ENCODE measurements around the gene PCDHB12. TPM values are rescaled to one million over a fixed set of nuclear protein-coding genes. Genes with fewer than 3 reads are reported as not detected.
A peak's percentile ranks its signal among the peaks of the same experiment; 100 is the strongest.
"Not testable (repeated sequence)": the region's sequence is repeated elsewhere in the genome, so short reads cannot be mapped to it uniquely, and the experiment has no call there.

Gene PCDHB12
- polyA plus RNA-seq, 3 donors = not detected

GRCh38 chr5:141196363-141196762, 12.2 kb upstream of the PCDHB12 start:
- WGBS (ENCODE audit: insufficient coverage) = no CpG with 5 or more reads among the region's 3 CpGs
- TF ChIP-seq CTCF (IDR thresholded peaks at IDR 0.05) = no peak
- Histone ChIP-seq H3K9me3 (replicated peaks in 1 of 2; ENCODE audit: control insufficient read depth in 1 of 2, insufficient read depth in 1 of 2, low read length in 2 of 2) (peaks cover 23 to 49% of the 10 kb centered on the region in 2 donors), H3K36me3 (replicated peaks in 1 of 2; ENCODE audit: control insufficient read depth in 1 of 2, insufficient read depth in 2 of 2, low read length in 2 of 2) (no peaks in the 10 kb centered on the region), H3K4me2 (replicated peaks; ENCODE audit: extremely low read depth, low read length, poor library complexity, severe bottlenecking) (no peak overlapping the region), H3K79me2 (ENCODE audit: insufficient read depth, low read length) (no peaks in the 10 kb centered on the region), H3K27me3 (ENCODE audit: control insufficient read depth in 2 of 2, insufficient read depth in 2 of 2, low read length in 2 of 2) (peaks cover 0 to 21% of the 10 kb centered on the region in 2 donors), H3K9ac (ENCODE audit: insufficient read depth, low read length, poor library complexity, severe bottlenecking) (no peak overlapping the region), H3K4me3 (replicated peaks in 1 of 3; ENCODE audit: low read depth in 2 of 3, low read length in 3 of 3) (no peak overlapping the region), H4K20me1 (ENCODE audit: insufficient read depth, low read length) (no peaks in the 10 kb centered on the region), H2AFZ (ENCODE audit: insufficient read depth, low read depth, low read length, poor library complexity, severe bottlenecking) (no peak overlapping the region), H3K27ac (ENCODE audit: low read depth in 1 of 2, low read length in 2 of 2) (no peak overlapping the region), H3K4me1 (ENCODE audit: control insufficient read depth in 1 of 2, insufficient read depth in 2 of 2, low read length in 2 of 2) (no peaks in the 10 kb centered on the region)
- Mint-ChIP-seq H3K4me1 (no peaks in the 10 kb centered on the region), H3K36me3 (no peaks in the 10 kb centered on the region), H3K27ac (no peak overlapping the region), H3K27me3 (ENCODE audit: low read depth in 3 of 3) (peaks cover 2 to 22% (median 21%) of the 10 kb centered on the region in 3 donors), H3K9me3 (peaks cover 10 to 59% (median 46%) of the 10 kb centered on the region in 7 donors), H3K4me3 (no peak overlapping the region)
- DNase-seq = no peak
- intact Hi-C loops (cut with micrococcal nuclease) = no loop called here

- Mint-ChIP-seq H3K36me3 (no peaks in the 10 kb centered on the region), H3K27me3 (ENCODE audit: low read depth in 3 of 3) (peaks cover 11 to 22% (median 21%) of the 10 kb centered on the region in 3 donors), H3K27ac (no peak within 1 kb of the TSS), H3K4me1 (no peaks in the 10 kb centered on the region), H3K4me3 (no peak within 1 kb of the TSS), H3K9me3 (peaks cover 17 to 52% (median 42%) of the 10 kb centered on the region in 7 donors)
- intact Hi-C loops (cut with micrococcal nuclease) = no loop called here
- no peak within 1 kb of the TSS for H3K4me3 ChIP-seq (replicated peaks in 1 of 3; ENCODE audit: low read depth in 2 of 3, low read length in 3 of 3)
- peaks cover 0 to 11% of the 10 kb centered on the region in 2 donors for H3K27me3 ChIP-seq (ENCODE audit: control insufficient read depth in 2 of 2, insufficient read depth in 2 of 2, low read length in 2 of 2)
- H3K9me3 ChIP-seq (replicated peaks in 1 of 2; ENCODE audit: control insufficient read depth in 1 of 2, insufficient read depth in 1 of 2, low read length in 2 of 2) = peaks cover 35 to 48% of the 10 kb centered on the region in 2 donors
- no peaks in the 10 kb centered on the region for H3K79me2 ChIP-seq (ENCODE audit: insufficient read depth, low read length)
- H3K4me2 ChIP-seq (replicated peaks; ENCODE audit: extremely low read depth, low read length, poor library complexity, severe bottlenecking) = no peak within 1 kb of the TSS
- WGBS (ENCODE audit: insufficient coverage) = 45% methylated on average over 15 of the region's 21 CpGs
- H2AFZ ChIP-seq (ENCODE audit: insufficient read depth, low read depth, low read length, poor library complexity, severe bottlenecking) = no peak within 1 kb of the TSS
- no peak within 1 kb of the TSS for H3K27ac ChIP-seq (ENCODE audit: low read depth in 1 of 2, low read length in 2 of 2)
- H4K20me1 ChIP-seq (ENCODE audit: insufficient read depth, low read length) = no peaks in the 10 kb centered on the region
- no peak within 1 kb of the TSS for H3K9ac ChIP-seq (ENCODE audit: insufficient read depth, low read length, poor library complexity, severe bottlenecking)
- no peak for TF ChIP-seq CTCF (IDR thresholded peaks at IDR 0.05)
- H3K36me3 ChIP-seq (replicated peaks in 1 of 2; ENCODE audit: control insufficient read depth in 1 of 2, insufficient read depth in 2 of 2, low read length in 2 of 2) = no peaks in the 10 kb centered on the region
- H3K4me1 ChIP-seq (ENCODE audit: control insufficient read depth in 1 of 2, insufficient read depth in 2 of 2, low read length in 2 of 2) = no peaks in the 10 kb centered on the region
- no peak for DNase-seq
These were observed 8.9 kb upstream of the PCDHB12 start, which contains the start of gene PCDHB11 for GRCh38 chr5:141199359-141200235. Gene PCDHB11, plus strand, starts transcription at chr5:141199627. Its CDS starts 148 bp downstream, at chr5:141199775.

- H3K4me1 Mint-ChIP-seq; DNase-seq; H3K4me3 ChIP-seq (replicated peaks in 1 of 3; ENCODE audit: low read depth in 2 of 3, low read length in 3 of 3); H3K36me3 Mint-ChIP-seq; H3K9ac ChIP-seq (ENCODE audit: insufficient read depth, low read length, poor library complexity, severe bottlenecking); H3K4me2 ChIP-seq (replicated peaks; ENCODE audit: extremely low read depth, low read length, poor library complexity, severe bottlenecking); H4K20me1 ChIP-seq (ENCODE audit: insufficient read depth, low read length); H3K27me3 ChIP-seq (ENCODE audit: control insufficient read depth in 2 of 2, insufficient read depth in 2 of 2, low read length in 2 of 2); H3K36me3 ChIP-seq (replicated peaks in 1 of 2; ENCODE audit: control insufficient read depth in 1 of 2, insufficient read depth in 2 of 2, low read length in 2 of 2); H3K4me1 ChIP-seq (ENCODE audit: control insufficient read depth in 1 of 2, insufficient read depth in 2 of 2, low read length in 2 of 2); H3K27ac Mint-ChIP-seq; H3K79me2 ChIP-seq (ENCODE audit: insufficient read depth, low read length); intact Hi-C loops (cut with micrococcal nuclease); H3K27ac ChIP-seq (ENCODE audit: low read depth in 1 of 2, low read length in 2 of 2); H2AFZ ChIP-seq (ENCODE audit: insufficient read depth, low read depth, low read length, poor library complexity, severe bottlenecking): not testable (repeated sequence)
- peaks cover 33 to 47% of the 10 kb centered on the region in 2 donors for H3K9me3 ChIP-seq (replicated peaks in 1 of 2; ENCODE audit: control insufficient read depth in 1 of 2, insufficient read depth in 1 of 2, low read length in 2 of 2)
- Mint-ChIP-seq H3K9me3 (peaks cover 19 to 54% (median 41%) of the 10 kb centered on the region in 7 donors), H3K4me3 (peak overlapping the region in 1 of 2 donors; percentile 13), H3K27me3 (ENCODE audit: low read depth in 3 of 3) (peaks cover 12 to 22% (median 20%) of the 10 kb centered on the region in 3 donors)
- WGBS (ENCODE audit: insufficient coverage) = 26% methylated on average over 9 of the region's 38 CpGs
These were observed 7.4 kb upstream of the PCDHB12 start for GRCh38 chr5:141201126-141201525.

All from CD14-positive monocyte (primary cell).